HG02884 (cell line): ENCODE results near the gene DMRTB1.
"Not testable (repeated sequence)": the region's sequence is repeated elsewhere in the genome, so short reads cannot be mapped to it uniquely, and the experiment has no call there.

Experiments used
- ATAC-seq: cut with Tn5 transposase; IDR thresholded peaks from one replicate; pipeline ENCODE4 v1.9.1; 2021; ENCODE audit warnings: mild to moderate bottlenecking, moderate library complexity; ENCODE audit not compliant: unreplicated experiment

Gene DMRTB1

DNA sequence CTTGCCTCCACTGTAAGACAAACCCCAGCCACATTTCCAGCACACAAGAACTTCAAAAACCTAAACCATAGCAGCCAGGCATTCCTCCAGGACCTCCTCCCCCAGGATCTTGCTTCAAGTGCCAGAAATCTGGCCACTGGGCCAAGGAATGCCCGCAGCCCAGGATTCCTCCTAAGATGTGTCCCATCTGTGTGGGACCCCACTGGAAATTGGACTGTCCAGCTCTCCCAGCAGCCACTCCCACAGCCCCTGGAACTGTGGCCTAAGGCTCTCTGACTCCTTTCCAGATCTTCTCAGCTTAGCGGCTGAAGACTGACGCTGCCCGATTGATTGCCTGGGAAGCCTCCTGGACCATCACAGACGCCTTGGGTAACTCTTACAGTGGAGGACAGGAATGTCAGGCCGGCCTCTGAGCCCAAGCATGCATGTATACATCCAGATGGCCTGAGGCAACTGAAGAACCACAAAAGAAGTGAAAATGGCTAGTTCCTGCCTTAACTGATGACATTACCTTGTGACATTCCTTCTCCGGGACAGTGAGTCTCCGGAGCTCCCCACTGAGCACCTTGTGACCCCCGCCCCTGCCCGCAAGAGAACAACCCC lies 24.7 kb upstream of the DMRTB1 start:
- not testable (repeated sequence) for ATAC-seq

GRCh38 chr1:53435151-53435550 lies 24.0 kb upstream of the DMRTB1 start:
- no peak for ATAC-seq

DNA sequence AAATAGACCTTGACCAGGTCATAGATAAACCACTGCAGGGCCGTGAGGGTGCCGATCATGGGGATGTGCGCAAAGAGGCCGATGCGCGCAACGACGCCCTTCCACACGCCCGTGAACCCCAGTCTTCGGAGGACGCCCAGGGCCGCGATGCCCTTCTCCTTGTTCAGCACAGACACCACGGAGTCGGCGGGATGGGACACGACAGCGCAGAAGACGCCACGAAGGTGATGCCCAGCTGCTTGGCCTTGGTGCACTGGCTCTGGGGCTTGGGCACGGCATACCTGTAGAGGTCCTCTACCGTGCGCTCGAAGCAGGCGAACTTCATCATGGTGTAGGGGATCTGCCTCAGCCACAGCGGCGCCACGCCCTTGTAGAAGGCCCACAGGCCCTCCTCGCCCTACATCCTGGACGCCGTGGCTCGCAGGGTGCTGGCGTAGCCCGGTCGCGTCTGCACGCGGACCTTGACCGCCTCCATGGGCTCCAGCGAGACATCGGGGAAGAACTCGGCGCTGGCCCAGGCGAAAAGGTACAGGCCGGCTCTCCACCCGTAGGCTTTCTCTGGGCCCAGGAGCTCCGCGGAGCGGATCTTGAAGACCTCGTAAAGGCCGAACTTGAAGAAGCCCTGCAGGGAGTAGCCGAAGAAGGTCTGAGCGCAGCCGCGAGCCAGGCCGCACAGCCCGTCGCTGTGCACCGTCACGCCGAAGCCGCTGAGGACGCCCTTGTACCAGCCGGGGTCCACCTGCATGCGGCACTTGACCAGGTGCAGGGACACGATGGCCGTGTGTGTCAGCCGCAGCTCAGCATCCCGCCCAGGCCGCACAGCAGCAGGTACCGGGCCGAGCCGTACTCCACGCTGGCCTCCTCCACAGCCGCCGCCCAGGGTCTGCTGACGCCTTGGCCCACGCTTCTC lies 20.5 kb upstream of the DMRTB1 start:
- no peak for ATAC-seq

GRCh38 chr1:53439337-53440207 lies 19.6 kb upstream of the DMRTB1 start:
- ATAC-seq: no peak

- no peak for ATAC-seq
Measured at GRCh38 chr1:53440633-53441032, 18.6 kb upstream of the DMRTB1 start.

DNA sequence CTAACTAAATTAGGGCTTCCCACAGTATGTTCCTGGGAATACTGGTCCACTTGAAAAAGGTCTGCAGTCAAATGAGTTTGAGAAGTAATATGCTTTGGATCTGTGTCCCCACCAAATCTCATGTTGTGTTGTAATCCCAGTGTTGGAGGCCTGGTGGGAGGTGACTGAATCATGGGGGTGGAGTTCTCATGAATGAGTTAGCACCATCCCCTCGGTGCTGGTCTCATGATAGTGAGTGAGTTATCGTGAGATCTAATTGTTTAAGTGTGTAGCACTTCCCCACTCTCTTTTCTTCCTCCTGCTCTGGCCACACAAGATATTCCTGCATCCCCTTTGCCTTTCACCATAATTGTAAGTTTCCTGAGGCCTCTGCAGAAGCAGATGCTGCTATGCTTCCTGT lies 16.9 kb upstream of the DMRTB1 start:
- no peak for ATAC-seq

- no peak for ATAC-seq
Measured at GRCh38 chr1:53446051-53446450, 13.1 kb upstream of the DMRTB1 start.

GRCh38 chr1:53447413-53447812 lies 11.8 kb upstream of the DMRTB1 start:
- no peak for ATAC-seq

DNA sequence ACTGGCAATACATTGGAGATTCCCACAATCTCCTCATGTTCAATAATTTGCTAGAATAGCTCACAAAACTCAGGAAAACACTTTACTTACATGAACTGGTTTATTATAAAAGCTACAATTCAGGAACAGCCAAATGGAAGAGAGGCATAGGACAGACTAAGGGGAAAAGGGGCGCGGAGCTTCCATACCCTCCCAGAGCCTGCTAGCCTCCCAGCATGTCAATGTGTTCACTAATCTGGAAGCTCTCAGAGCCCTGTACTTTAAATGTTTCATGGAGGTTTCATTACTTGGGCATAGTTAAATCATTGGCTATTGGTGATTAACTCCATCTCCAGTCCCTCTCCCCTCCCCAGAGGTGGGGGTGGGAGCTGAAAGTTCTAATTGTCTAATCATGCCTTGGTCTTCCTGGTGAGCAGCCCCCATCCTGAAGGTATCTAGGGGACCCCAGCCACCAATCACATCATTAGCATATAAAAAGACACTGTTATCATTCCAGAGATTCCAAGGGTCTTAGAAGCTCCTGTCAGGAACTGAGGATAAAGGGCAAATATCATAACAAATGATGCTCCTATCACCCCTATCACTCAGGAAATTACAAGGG lies 10.9 kb upstream of the DMRTB1 start:
- no peak for ATAC-seq

- ATAC-seq: no peak
Measured at GRCh38 chr1:53449021-53449420, 10.2 kb upstream of the DMRTB1 start.

DNA sequence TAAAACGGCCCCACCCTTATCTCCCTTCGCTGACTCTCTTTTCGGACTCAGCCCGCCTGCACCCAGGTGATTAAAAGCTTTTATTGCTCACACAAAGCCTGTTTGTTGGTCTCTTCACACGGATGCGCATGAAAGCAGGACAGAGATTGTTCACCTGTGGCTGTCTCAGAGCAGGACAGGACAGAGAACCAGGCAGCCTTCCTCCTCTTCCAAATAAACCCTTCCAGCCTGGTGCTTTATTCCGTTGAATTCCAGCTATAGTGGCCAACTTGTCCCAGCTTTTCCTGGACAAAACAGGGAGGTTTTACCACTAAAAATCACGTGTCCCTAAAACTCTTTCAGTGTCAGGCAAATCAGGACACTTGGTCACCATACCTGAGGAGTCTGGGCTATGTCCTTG lies 9.5 kb upstream of the DMRTB1 start:
- ATAC-seq: no peak

- no peak for ATAC-seq
Measured at GRCh38 chr1:53450225-53450624, 9.0 kb upstream of the DMRTB1 start.

- ATAC-seq: no peak
Measured at GRCh38 chr1:53454019-53454418, 5.2 kb upstream of the DMRTB1 start.

GRCh38 chr1:53455364-53455991 lies 3.7 kb upstream of the DMRTB1 start:
- no peak for ATAC-seq

GRCh38 chr1:53458634-53459033 lies 565 bp upstream of the DMRTB1 start:
- no peak for ATAC-seq

DNA sequence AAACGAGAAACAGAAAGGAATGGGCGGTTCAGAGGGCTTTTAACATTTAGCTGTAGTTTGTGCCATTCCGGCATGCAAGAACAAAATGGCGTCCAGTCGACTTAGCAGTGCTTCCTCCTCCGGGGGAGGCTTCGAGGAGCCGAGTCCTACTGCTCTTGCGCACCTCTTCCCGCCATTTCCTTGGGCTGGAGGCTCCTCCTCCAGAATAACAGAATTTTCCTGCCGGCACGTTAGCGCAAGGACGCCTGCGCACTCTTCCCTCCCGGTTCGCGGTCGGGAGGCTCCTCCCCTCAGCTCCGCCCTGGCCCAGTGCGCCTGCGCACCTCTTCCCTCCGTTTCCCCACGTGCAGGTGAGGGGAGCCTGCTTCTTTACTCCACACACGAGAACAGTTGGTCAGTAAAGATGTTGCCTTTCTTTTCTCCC lies 1.0 kb downstream of the DMRTB1 start:
- ATAC-seq: no peak

DNA sequence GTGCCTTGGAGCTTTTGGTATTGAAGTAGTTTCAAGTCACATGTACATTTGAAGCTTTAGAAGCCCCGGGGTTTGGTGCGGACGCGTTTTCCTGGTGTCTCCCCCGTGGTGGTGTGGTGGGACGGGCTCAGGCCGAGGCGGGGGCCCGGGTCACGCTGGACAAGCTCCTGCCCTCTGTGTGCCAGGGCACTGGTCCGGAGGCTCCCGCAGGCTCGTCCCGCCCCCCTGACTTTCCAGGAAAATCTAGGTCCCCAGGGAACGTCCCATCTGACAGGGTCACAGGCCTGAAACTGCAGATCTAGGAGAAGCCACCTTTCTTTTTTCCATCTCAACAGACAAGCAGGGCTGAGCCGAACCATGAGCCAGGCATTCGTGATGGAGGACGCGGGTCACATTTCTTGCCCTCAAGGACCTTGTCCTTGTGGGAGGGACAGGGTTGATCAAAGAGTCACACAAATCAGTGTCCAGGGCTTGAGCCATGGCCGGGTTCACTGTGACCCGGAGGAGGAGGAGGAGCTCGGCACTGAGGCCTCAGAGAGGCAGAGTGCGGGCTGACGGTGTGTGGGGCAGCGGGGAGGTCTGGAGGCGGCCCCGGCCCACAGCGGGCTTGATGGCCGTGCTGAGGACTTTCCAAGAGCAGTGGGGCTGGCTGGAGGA lies 1.6 kb downstream of the DMRTB1 start:
- ATAC-seq: no peak

DNA sequence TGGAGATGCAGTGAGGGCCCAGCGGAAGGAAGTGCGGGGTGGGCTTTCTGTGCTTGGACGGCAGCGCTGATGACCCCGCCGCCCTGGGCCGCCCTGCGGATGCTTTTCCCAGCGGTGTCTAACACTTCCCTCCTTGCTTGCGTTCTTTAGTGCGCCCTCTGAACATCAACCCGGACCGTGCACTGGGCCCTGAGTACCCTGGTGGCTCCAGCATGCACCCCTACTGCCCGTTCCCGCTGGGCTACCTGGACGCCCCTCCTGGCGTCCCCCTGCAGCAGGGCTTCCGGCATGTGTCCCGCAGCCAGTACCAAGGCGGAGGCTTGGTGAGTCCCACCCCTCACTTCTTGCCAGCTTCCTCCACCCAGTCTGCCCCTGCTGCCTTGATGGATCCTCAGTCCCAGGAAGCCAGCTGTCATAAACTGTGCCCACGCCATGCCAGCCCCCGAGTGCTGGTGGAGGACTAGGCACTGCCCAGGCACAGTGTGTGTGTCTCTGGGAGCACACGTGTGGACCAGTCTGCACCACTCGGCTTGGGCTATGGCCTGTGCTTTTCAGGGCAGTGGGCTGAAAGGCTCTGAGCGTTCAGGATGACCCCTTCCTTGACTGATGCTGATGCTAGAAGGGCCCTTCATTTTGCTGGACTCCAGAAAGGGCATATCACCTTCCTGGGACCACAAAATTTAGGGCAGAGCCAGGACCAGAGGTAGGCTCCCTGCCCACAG lies 2.3 kb downstream of the DMRTB1 start:
- no peak for ATAC-seq

- no peak for ATAC-seq
Measured at GRCh38 chr1:53462193-53462592, 3.0 kb downstream of the DMRTB1 start.
